Stimulated activated CD4-positive, alpha-beta T cell treated with anti-CD3 and anti-CD28 coated beads, Interleukin-1b, Interleukin-23, amount 100 ng/mL, for 24 hours (primary cell): ENCODE results near the gene VWF.

ENCODE experiments used
- DNase-seq, 4 experiments: peaks; one replicate each; pipeline ENCODE4 v3.0.0-alpha.2; 2020; ENCODE audit warnings: low read depth in 4 of 4, low spot score in 1 of 4

VWF gene

DNA sequence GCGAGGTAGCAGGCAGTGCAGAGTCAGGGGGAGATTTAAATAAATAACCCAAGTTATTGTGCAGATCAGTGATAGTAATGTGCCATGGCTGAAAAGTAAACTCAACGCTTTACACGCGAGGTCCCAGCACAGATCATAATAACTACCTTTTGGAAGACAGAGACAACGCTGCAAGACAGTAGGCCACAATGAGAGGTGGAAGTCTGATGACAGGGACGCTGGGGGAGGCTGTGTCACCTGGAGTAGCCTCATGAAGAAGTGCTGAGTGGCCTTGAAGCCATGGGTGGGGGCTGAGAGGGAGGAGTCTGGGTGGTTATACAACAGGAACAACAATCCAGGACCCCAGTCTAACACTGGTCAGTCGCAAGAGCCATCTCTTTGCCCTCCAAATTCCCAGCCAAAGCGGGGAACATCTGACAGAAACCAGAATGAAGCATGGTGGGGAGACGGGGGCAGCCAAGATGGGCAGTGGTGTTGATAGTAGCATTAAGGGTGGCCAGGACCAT is 207.6 kb downstream of the VWF start:
- DNase-seq, result no peak

DNA sequence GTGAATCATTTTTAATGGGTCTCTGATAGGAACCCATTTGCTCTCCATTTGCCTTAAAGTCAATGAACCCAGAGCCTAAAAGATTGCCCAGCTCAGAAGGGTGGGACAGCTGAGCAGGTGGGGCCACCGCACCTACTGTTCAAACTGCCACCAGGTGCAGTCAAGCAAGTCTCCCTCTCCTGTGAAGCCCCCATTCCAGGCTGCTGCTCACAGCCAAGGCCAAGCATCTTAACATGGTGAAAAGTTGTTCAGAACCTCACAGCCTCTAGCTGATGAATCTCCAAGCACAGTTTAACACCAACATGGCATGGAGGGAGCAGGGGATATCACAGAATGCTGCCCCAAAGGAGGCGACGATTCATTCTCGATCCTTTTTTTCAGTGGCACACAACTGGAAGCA is 209.0 kb downstream of the VWF start:
- no peak for DNase-seq

- DNase-seq, result no peak
Measured at GRCh38 chr12:5914387-5915149, 209.9 kb downstream of the VWF start.

DNA sequence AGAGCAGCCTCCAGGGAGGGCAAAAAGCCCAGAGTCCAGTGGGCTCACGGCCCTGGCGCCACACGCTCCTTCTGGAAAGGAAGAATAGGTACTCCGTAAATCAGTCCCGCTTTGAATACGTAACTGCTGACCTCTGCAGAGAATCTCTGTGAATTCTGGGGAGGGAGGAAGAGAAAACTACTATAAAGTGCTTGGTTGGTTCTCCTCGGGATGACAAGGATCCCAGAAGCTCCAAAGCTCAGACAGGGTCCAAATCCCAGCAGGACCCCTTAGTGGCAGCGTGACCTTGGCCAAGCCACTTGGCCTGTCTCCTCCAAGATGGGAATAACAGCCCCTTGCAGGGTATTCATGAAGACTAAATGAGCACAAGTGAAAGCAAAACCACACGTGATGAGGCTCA is 211.1 kb downstream of the VWF start:
- no peak for DNase-seq

DNA sequence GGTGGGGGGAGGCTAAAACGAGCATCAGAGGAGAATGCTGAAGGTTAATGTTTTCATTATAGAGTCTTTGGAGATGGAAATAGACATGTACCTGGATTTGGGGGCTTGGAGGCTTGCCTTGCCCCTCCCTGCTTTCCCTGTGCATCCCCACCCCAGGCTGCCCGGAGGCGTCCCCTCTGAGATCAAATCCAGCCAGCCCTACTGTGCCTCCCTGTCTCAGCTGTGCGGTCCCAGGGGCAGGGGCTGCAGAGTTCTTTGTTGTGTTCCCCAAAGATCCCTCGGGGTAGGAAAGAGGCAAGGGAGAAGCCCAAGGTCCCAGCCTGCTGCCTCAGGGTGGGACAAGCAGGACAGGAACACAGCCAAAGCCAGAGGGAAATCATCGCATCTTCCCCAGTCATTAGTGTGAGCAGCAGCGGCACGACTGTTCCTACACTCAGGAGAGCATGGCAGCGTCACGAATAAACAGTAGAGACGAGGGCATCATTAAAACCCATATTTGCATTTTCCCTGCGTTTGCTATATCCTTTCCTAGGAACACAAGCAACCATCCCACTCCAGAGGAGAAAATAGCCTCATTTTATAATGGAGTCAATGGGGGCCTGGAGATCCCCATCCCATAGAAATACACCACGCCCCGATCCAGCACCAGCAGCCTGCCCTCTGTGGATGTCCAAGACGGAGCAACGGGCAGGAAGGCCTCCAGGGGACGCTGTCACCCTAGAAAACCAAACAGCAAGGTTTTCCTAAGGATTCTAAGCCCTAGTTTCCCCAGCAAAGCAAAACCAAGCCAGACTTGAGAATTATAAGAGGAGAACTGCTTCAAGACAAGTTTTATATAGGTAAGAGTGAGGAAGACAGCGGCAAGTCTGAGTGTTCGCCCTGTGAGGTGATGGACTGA is 211.8 kb downstream of the VWF start:
- no peak for DNase-seq

DNA sequence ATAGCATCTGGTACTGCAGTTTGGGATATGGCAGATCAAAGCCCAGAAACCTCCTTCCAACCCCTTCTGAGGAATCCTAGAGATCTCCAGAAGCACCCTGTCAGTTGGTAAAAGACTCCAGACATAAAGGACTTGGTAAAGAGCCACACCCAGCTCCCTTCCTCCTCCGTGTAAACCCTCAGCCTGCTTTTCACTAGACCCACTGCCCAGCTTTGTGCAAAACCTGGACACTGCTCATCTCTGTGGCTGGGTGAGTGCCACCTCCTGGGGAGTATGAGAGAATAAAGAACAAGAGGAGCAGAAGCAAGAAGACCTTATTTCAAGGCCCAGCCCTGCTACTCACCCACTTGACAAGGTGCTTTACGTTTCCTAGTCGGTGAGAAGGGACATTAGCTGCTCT is 212.5 kb downstream of the VWF start:
- DNase-seq, result no peak

DNA sequence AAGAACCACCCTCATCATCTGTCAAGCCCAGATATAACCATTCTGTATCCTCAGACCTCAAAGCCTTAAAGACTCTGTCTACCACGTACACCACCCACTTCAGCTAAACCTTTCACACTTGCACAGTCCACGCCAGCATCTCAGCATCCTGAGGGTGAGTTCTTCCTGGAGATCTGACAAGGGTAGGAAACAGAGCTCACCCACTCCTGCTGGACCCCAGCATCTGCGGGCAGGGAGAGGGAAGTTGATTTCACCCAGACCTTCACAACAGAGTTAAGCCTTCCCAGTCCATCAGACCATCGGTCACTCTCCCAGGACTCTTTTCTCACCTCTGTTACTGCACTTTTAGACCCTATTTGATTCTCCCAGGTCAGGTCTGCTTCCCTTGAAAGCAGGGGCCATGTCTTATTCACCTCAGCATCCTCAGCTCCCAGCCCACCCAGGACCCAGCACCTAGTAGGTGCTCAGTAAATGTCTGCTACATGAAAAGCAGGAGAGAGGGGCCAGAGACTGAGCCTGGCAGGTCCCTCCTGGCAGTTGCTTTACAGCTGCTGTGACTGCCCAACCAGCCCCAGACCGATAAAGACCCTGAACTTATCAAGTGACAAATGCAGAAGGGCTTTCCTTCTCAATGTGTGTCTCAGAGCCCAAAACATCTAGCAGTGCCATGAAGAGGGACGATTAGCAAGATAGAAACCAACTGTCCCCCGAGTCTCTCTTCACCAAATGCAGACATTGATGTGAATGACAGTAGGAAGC is 213.5 kb downstream of the VWF start:
- DNase-seq, result no peak

DNA sequence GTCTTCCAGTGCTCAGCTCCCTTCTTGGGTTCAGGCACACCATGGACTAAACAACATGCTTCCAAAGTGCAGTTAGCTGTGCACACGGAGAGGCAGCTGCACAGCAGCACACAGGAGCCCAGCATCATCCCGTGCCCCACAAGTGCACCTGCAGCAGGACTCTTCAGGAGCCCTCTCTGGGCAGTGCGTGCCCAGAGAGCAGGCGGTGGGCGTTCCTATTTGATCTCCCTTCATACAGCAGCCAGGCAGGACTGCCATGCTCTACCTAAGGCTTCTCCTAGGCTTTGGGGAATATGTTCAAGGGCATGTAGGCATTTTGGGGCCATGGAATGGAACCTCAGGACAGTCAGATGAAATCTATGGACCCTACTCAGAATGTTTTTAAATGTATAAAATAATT is 214.9 kb downstream of the VWF start:
- DNase-seq, result no peak

DNA sequence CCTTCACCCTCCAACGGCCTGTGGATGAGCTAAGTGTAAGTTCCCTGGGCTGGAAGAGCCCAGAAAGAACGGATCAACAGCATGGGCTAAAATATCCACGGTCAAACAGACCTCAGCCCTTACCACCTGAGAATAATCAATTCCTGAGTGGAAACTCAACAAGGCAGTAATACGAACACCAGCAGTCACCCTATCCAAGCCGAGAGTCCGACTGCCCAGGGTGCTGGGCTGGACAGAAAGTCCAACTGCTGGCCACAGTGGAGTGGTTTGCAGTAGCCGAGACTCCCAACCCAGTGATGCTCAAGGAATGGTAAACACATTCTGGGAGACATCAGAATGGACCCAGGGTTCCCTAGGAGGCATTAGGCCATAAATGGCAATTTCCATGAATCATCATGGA is 216.2 kb downstream of the VWF start:
- DNase-seq, result no peak

DNA sequence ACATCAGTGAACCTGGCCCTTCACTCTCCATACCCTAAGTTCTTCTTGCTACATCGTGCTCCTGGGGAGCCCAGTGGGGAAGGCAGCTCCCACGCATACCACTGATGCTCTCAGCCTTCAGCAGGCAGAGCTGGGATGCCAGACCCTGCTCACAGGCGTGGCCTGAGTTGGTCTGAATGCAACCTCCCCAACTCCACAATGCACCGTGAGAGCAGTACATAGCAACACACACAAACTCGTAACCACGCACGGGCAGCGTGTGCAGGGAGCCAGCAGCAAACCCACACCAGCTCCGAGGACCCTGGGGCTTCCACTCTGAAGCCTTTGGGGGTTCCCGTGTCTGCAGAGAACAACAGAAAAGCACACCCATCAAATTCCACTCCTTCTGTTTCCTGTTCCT is 216.7 kb downstream of the VWF start:
- DNase-seq, result no peak

DNA sequence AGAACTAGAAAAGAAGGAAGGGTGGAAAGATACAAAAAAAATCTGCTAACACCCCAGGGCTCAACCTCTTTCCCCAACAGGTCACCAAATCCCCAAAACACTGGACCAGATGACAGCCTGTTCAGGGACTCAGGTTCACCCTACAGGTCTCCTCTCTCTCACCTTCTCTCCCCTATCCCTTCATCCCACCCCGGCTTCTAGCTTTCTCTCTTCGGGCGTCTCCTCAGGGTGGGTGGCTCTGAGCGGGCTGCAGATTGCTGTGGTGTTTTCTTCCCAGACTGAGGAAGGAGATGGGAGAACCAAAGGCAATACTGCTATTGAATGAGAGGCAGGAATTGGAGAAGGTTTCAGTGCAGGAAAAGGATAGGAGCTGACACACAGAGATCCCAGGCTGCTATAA is 218.7 kb downstream of the VWF start:
- DNase-seq, result no peak

- no peak for DNase-seq
Measured at GRCh38 chr12:5904969-5905368, 219.5 kb downstream of the VWF start.

DNA sequence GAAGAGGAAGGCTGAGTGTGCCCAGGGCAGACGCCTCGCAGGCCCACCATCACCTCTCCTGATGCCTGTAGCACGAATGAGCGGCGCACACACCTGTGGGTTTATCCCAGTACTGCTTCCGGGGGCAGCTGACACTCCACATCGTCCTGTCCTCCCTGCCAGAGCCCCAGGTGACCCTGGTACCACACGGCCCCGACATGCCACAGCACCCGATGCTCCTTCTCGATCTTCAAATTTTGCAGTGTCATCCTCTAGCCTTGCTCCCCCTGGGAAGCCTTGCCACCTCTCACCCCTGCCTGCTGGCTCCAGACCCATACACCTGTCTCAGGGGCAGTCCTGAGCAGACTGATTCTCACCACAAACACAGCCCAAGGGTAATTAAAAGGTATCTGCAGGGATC is 220.0 kb downstream of the VWF start:
- no peak for DNase-seq

DNA sequence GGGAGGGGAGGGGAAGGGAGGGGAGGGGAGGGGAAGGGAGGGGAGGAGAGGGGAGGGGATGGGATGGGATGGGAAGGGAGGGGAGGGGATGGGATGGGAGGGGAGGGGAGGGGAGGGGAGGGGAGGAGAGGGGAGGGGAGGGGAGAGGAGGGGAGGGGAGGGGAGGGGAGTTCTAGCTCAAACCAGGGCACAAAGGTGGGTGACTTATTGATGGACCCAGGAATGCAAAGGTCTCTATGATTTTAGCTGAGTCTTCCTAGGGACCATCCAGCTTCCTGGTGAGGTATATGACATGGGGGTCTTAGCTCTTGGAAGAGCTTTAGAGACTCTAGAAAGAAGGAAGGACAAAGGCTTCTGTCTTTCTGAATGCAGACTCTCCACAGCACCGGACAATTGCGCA is 221.7 kb downstream of the VWF start:
- DNase-seq, result no peak

GRCh38 chr12:5901416-5901815 is 223.1 kb downstream of the VWF start:
- DNase-seq, result no peak

DNA sequence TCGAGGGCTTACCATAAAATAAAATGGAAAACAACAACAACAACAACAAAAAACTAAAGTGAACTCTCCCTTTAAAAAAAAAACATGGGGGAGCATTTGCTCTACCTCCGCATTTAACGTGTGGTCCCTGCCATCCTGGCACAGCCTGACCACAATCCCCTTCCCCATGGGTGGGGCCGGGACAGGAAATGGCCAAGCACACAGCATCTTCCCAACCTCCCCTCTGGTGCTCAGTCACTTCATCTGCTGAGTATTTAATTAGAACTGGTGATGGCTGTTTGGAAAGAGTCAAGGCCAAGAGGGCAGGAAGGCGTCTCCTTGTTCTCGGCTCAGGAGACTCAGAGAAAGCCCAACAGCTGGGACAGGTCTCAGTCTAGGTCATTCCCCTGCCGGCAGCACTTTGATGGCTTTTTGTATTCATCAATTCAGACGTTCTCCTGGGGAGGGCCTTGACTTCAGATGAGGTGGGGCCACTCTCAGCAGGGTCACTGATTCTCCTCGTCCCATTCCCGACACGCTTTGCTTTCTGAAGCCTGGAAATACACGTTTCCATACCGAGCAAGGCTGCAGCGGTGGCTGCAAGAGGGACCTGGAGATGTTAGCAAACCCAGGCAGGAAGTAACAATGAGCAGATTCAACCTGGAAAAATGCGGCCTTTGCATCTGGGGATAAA is 223.8 kb downstream of the VWF start:
- no peak for DNase-seq

- no peak for DNase-seq
Measured at GRCh38 chr12:5900076-5900475, 224.4 kb downstream of the VWF start.

GRCh38 chr12:5899675-5900074 is 224.8 kb downstream of the VWF start:
- DNase-seq, result no peak

DNA sequence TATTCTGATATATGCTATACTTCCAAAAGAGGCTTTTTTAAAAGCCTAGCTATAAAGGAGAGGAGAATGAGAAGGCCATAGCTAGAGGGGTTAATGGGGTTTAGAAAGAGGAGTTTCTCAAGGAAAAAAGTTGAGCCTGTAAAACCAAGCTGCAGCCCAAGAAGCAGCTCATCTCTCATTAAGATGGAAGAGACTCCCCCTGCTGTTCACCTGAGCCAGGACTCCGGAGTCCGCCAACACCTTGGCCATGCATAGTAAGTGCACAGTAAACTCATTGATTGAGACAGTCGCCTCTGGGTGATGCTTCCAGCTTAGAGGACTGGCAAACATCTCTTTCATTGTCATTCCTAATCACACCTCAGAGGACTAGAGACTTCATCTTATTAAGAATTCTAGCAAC is 225.6 kb downstream of the VWF start:
- DNase-seq, result no peak
